T-cell (primary cell): ENCODE measurements around the gene SETBP1. TPM values are rescaled to one million over a fixed set of nuclear protein-coding genes. Genes with fewer than 3 reads are reported as not detected.

ENCODE experiments used
- ATAC-seq, 4 experiments: fragments of 200-7000 bp in 3 of 4; fragments of 150-1000 bp in 1 of 4; cut with Tn5 transposase; replicated peaks in 1 of 4; 1 replicate in 3 of 4; 2 replicates in 1 of 4; pipeline ENCODE4 v1.10.0; 2021; ENCODE audit warnings: moderate library complexity in 3 of 4, mild to moderate bottlenecking in 2 of 4, moderate number of reproducible peaks in 1 of 4
- CTCF ChIA-PET, 2 donors: fragments of 300-600 bp; sonication (Branson Sonifier 250); formaldehyde crosslinking; loops; one replicate each; lab custom pipeline; 2022; ENCODE audit warnings: antibody characterized with exemption in 2 of 2; lab: Charles Lee
- POLR2A ChIA-PET, 2 donors: fragments of 300-600 bp; sonication (Branson Sonifier 250); formaldehyde crosslinking; loops; one replicate each; lab custom pipeline; 2022; ENCODE audit warnings: antibody characterized with exemption in 2 of 2; lab: Charles Lee
- DNase-seq, 35 experiments: peaks; one replicate each; pipeline versions ENCODE4 v3.0.0 to v3.0.0-alpha.2; 2013 to 2023
- H3K27ac ChIP-seq: one replicate; pipeline ENCODE4 v1.5.1; 2013; ENCODE audit warnings: low read length
- H3K27me3 ChIP-seq, 2 experiments: replicated peaks in 1 of 2; 1 replicate in 1 of 2; 2 replicates in 1 of 2; pipeline versions ENCODE4 v1.6.1 to v1.7.0; 2013; ENCODE audit warnings: low read length in 1 of 2, mixed read lengths in 1 of 2; ENCODE audit not compliant: control insufficient read depth in 2 of 2, insufficient read depth in 2 of 2; ENCODE audit errors: extremely low read depth in 1 of 2
- H3K36me3 ChIP-seq, 2 donors: 1 replicate in 1 of 2; 2 replicates in 1 of 2; pipeline versions ENCODE4 v1.6.1 to v1.7.0; 2013; ENCODE audit warnings: low read length in 1 of 2; ENCODE audit not compliant: control insufficient read depth in 2 of 2, insufficient read depth in 1 of 2; ENCODE audit errors: extremely low read depth in 1 of 2
- H3K4me1 ChIP-seq, 2 experiments: 1 replicate in 1 of 2; 2 replicates in 1 of 2; pipeline versions ENCODE4 v1.6.1 to v1.7.0; 2013; ENCODE audit warnings: low read length in 2 of 2, mixed read lengths in 1 of 2; ENCODE audit not compliant: insufficient read depth in 2 of 2, control insufficient read depth in 1 of 2; ENCODE audit errors: extremely low read depth in 1 of 2
- H3K4me3 ChIP-seq, 2 donors: 1 replicate in 1 of 2; 2 replicates in 1 of 2; pipeline versions ENCODE4 v1.5.1 to v1.7.0; 2013; ENCODE audit warnings: mild to moderate bottlenecking in 2 of 2, low read length in 1 of 2, moderate library complexity in 1 of 2; ENCODE audit not compliant: control insufficient read depth in 1 of 2; ENCODE audit errors: extremely low read depth in 1 of 2
- H3K9me3 ChIP-seq: 2 replicates; pipeline ENCODE4 v1.7.0; 2013
- H3K27ac Mint-ChIP-seq, 2 donors: one replicate each; pipeline ENCODE4 v1.8.0; 2020 to 2021; ENCODE audit warnings: mild to moderate bottlenecking in 2 of 2, mixed read lengths in 2 of 2
- H3K27me3 Mint-ChIP-seq, 2 donors: one replicate each; pipeline ENCODE4 v1.8.0; 2021 to 2022; ENCODE audit warnings: mixed read lengths in 2 of 2
- H3K36me3 Mint-ChIP-seq: one replicate; pipeline ENCODE4 v1.8.0; 2021; ENCODE audit warnings: mixed read lengths
- H3K4me1 Mint-ChIP-seq, 3 donors: one replicate each; pipeline ENCODE4 v1.8.0; 2020 to 2022; ENCODE audit warnings: mixed read lengths in 3 of 3, mild to moderate bottlenecking in 1 of 3
- H3K4me3 Mint-ChIP-seq, 3 donors: one replicate each; pipeline ENCODE4 v1.8.0; 2020 to 2022; ENCODE audit warnings: mild to moderate bottlenecking in 3 of 3, mixed read lengths in 3 of 3, moderate library complexity in 3 of 3
- H3K9me3 Mint-ChIP-seq, 3 donors: one replicate each; pipeline ENCODE4 v1.8.0; 2020 to 2022; ENCODE audit warnings: mixed read lengths in 3 of 3
- WGBS: methylation state at CpG from one replicate; pipeline ENCODE4 v1.1.5; 2013; ENCODE audit warnings: missing lambda C conversion rate; ENCODE audit not compliant: insufficient coverage; 5-methylcytosine and 5-hydroxymethylcytosine counted together
- total RNA-seq, 35 experiments: library from RNA in 6 of 35; stranded (reverse) in 6 of 35; fragments of 120-200 nt in 1 of 35; gene quantifications; one replicate each; pipeline versions ENCODE4 v1.2.1 to v1.2.4 and lab custom pipeline; 2013 to 2026

SETBP1 gene
- total RNA-seq, 5 donors from 2014 or later (not counting 1 experiment from before 2014, with no cell fraction given) = 1.6 to 5.7 (median 3.2) TPM

- H3K4me1 ChIP-seq = no peaks in the 10 kb centered on the region
- no peak overlapping the region for H3K27ac ChIP-seq
- no peaks in the 10 kb centered on the region for H3K27me3 ChIP-seq
- no peaks in the 10 kb centered on the region for H3K36me3 Mint-ChIP-seq
- H3K36me3 ChIP-seq = no peaks in the 10 kb centered on the region
- no peak overlapping the region for H3K4me3 Mint-ChIP-seq
- no peaks in the 10 kb centered on the region for H3K9me3 ChIP-seq
- no peak for ATAC-seq
- POLR2A ChIA-PET = no interaction called here
- peaks cover 0 to 6% (median 0%) of the 10 kb centered on the region in 3 donors for H3K4me1 Mint-ChIP-seq
- H3K27me3 Mint-ChIP-seq = peaks cover 9 to 17% of the 10 kb centered on the region in 2 donors
- CTCF ChIA-PET = no interaction called here
- H3K4me3 ChIP-seq = no peak overlapping the region
- WGBS = no CpG with 5 or more reads among the region's 2 CpGs
- DNase-seq = no peak
- no peaks in the 10 kb centered on the region for H3K9me3 Mint-ChIP-seq
- H3K27ac Mint-ChIP-seq = no peak overlapping the region
These were observed 234.5 kb downstream of the SETBP1 start for GRCh38 chr18:44915213-44915612.

- WGBS = no CpG with 5 or more reads among the region's 2 CpGs
- ChIA-PET CTCF (no interaction called here), POLR2A (no interaction called here)
- no peaks in the 10 kb centered on the region for H3K36me3 ChIP-seq
- H3K9me3 Mint-ChIP-seq = no peaks in the 10 kb centered on the region
- no peaks in the 10 kb centered on the region for H3K9me3 ChIP-seq
- H3K4me3 Mint-ChIP-seq = no peak overlapping the region
- no peak overlapping the region for H3K27ac Mint-ChIP-seq
- no peaks in the 10 kb centered on the region for H3K4me1 ChIP-seq
- no peak overlapping the region for H3K27ac ChIP-seq
- H3K36me3 Mint-ChIP-seq = no peaks in the 10 kb centered on the region
- peaks cover 0 to 6% (median 0%) of the 10 kb centered on the region in 3 donors for H3K4me1 Mint-ChIP-seq
- ATAC-seq = no peak
- no peak for DNase-seq
- no peak overlapping the region for H3K4me3 ChIP-seq
- no peaks in the 10 kb centered on the region for H3K27me3 ChIP-seq
- peaks cover 9 to 17% of the 10 kb centered on the region in 2 donors for H3K27me3 Mint-ChIP-seq
These were observed 235.0 kb downstream of the SETBP1 start for GRCh38 chr18:44915661-44916060.

- no peak for ATAC-seq
- Histone ChIP-seq H3K27me3 (no peaks in the 10 kb centered on the region), H3K4me3 (no peak overlapping the region), H3K27ac (no peak overlapping the region), H3K36me3 (no peaks in the 10 kb centered on the region), H3K9me3 (no peaks in the 10 kb centered on the region), H3K4me1 (no peaks in the 10 kb centered on the region)
- H3K4me3 Mint-ChIP-seq = no peak overlapping the region
- peaks cover 0 to 5% (median 0%) of the 10 kb centered on the region in 3 donors for H3K4me1 Mint-ChIP-seq
- POLR2A ChIA-PET = interaction anchor here in 1 of 2 donors (1.1 kb wide), 1 partner anchor 24 kb away, joined by 3 read pairs; no protein-coding TSS in a partner anchor
- WGBS = no CpG with 5 or more reads among the region's 4 CpGs
- H3K27me3 Mint-ChIP-seq = peaks cover 9 to 13% of the 10 kb centered on the region in 2 donors
- no peak for DNase-seq
- H3K9me3 Mint-ChIP-seq = no peaks in the 10 kb centered on the region
- no peaks in the 10 kb centered on the region for H3K36me3 Mint-ChIP-seq
- no peak overlapping the region for H3K27ac Mint-ChIP-seq
- CTCF ChIA-PET = no interaction called here
These were observed 235.9 kb downstream of the SETBP1 start for GRCh38 chr18:44916429-44917207.

DNA sequence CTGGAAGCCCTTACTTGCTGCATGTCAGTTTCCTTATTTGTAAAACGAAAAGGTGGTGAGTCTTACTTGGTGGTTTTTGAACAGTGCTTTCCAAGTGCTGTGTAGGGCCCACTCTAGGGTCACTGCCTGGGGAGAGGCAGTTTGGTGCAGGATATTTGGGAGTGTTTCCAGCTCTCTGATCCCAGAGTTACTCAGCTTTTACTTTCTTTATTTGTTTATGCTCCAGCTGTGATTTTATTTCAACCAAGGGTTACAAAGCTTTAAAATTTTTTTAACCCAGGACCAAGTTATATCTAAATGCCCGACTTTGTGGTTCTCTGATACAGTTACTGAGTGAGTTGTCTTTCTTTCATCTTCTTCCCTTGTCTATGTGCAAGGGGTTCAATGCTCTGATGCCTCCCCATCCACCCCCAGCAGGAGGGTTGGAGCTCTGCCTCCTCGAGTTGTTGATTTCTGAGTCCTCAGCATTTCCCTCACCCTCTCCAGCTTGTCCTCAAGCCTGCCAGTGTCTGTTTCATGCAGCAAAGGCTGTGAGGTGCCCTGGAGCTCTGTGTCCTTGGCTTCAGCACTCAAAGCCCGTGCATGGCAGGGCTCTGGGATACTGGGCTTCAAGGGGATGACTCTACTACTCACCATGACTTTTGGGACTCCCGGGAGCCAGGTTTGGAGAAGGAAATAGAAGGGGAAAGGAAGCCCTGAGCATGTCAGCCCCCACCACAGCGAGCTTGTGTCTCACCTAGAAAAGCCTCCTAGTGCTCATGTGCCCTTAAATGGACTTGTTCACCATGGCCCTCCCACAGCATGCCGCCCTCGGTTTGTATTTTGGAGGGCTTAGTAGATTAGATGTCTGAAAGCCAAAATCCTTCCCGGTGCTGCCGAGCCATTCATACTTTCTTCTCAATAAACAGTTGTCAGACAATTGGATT, 236.8 kb downstream of the SETBP1 start:
- no peak overlapping the region for H3K4me3 ChIP-seq
- H3K9me3 ChIP-seq = no peaks in the 10 kb centered on the region
- H3K4me1 Mint-ChIP-seq = peaks cover 0 to 2% (median 0%) of the 10 kb centered on the region in 3 donors
- WGBS = 80% methylated on average over 1 of the region's 10 CpGs
- ChIA-PET POLR2A (interaction anchor here in 1 of 2 donors (0.6 to 1.1 kb wide), 2 partner anchors 25 to 70 kb away, joined by 3 read pairs; no protein-coding TSS in a partner anchor), CTCF (no interaction called here)
- no peaks in the 10 kb centered on the region for H3K9me3 Mint-ChIP-seq
- no peaks in the 10 kb centered on the region for H3K27me3 ChIP-seq
- H3K27ac Mint-ChIP-seq = no peak overlapping the region
- no peak overlapping the region for H3K27ac ChIP-seq
- H3K36me3 Mint-ChIP-seq = no peaks in the 10 kb centered on the region
- H3K27me3 Mint-ChIP-seq = peaks cover 9 to 10% of the 10 kb centered on the region in 2 donors
- H3K4me1 ChIP-seq = no peaks in the 10 kb centered on the region
- H3K36me3 ChIP-seq = no peaks in the 10 kb centered on the region
- H3K4me3 Mint-ChIP-seq = no peak overlapping the region
- DNase-seq (no peak), ATAC-seq (no peak)

DNA sequence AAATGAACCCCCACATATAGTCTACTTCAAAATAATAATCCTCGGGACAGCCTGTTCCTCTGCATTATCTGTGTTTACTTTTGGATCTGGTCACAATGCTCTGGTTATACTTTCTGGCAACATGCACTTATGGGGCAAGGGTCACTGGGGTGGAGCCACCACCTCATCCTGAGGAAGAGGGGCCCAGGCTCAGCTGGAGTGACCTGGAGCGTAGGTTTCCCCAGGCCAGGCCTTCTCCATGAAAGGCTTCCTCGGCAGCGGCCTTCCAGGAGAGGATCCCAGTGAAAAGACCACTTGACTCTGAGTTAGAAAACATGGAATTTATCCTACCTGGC, 237.4 kb downstream of the SETBP1 start:
- H3K4me3 Mint-ChIP-seq = no peak overlapping the region

DNA sequence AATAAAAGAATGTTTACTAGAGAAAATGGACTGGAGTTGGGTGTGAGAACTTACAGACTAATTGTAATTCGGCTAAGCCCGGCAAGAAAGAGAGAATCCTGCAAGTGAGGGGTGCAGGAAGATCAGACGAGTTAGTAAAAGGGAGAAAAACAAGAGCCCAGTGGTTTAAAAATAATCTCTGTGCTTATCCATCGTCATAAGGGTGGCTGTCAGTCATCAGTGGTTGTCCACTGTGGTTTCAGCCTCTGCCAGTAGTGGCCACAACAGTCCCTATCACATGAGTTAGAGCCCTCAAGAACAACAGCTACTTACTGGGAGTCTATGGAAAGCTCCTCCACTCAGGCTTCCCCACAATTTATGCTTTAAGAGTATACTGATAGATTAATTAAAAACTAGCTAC, 239.8 kb downstream of the SETBP1 start:
- DNase-seq = no peak
- Mint-ChIP-seq H3K36me3 (no peaks in the 10 kb centered on the region), H3K4me3 (no peak overlapping the region), H3K27me3 (peaks cover under 1 to 2% of the 10 kb centered on the region in 2 donors), H3K9me3 (no peaks in the 10 kb centered on the region), H3K4me1 (no peaks in the 10 kb centered on the region), H3K27ac (no peak overlapping the region)
- ChIA-PET CTCF (no interaction called here), POLR2A (no interaction called here)
- no peaks in the 10 kb centered on the region for H3K9me3 ChIP-seq
- H3K4me3 ChIP-seq = no peak overlapping the region
- WGBS = 94% methylated on average over 2 of the region's 4 CpGs
- H3K36me3 ChIP-seq = no peaks in the 10 kb centered on the region
- no peak for ATAC-seq
- no peaks in the 10 kb centered on the region for H3K27me3 ChIP-seq
- no peaks in the 10 kb centered on the region for H3K4me1 ChIP-seq
- no peak overlapping the region for H3K27ac ChIP-seq

More for the DNA sequence above, 237.4 kb downstream of the SETBP1 start:
- H3K4me1 ChIP-seq = no peaks in the 10 kb centered on the region
- no peak for DNase-seq
- WGBS = 80% methylated on average over 1 of the region's 4 CpGs
- no peaks in the 10 kb centered on the region for H3K27me3 ChIP-seq
- no peaks in the 10 kb centered on the region for H3K36me3 ChIP-seq
- Mint-ChIP-seq H3K27ac (no peak overlapping the region), H3K27me3 (peaks cover 6 to 9% of the 10 kb centered on the region in 2 donors), H3K36me3 (no peaks in the 10 kb centered on the region), H3K4me1 (no peaks in the 10 kb centered on the region), H3K9me3 (no peaks in the 10 kb centered on the region)
- no peak overlapping the region for H3K4me3 ChIP-seq
- ATAC-seq = no peak
- H3K27ac ChIP-seq = no peak overlapping the region
- POLR2A ChIA-PET = interaction anchor here in 1 of 2 donors (1.1 kb wide), 1 partner anchor 26 kb away, joined by 3 read pairs; no protein-coding TSS in a partner anchor
- H3K9me3 ChIP-seq = no peaks in the 10 kb centered on the region
- CTCF ChIA-PET = no interaction called here
